Gastroesophageal sphincter (tissue), 4 donors: ENCODE measurements around the gene HACD1. TPM values are rescaled to one million over a fixed set of nuclear protein-coding genes. Genes with fewer than 3 reads are reported as not detected.

Experiments
- ATAC-seq: fragments of 150-250 bp; one replicate; pipeline ENCODE4 v1.9.1; 2016; ENCODE audit warnings: mild to moderate bottlenecking, moderate library complexity
- H3K27ac ChIP-seq, 4 donors: fragments of 200-600 bp; sonication (generic) in 3 of 4; 1 replicate in 3 of 4; 2 replicates in 1 of 4; pipeline ENCODE4 v1.5.1; 2016 to 2019
- H3K27me3 ChIP-seq: fragments of 200-600 bp; sonication (generic); one replicate; pipeline ENCODE4 v1.5.1; 2019
- H3K36me3 ChIP-seq, 2 donors: fragments of 200-600 bp; sonication (generic); one replicate each; pipeline ENCODE4 v1.5.1; 2019; ENCODE audit warnings: control low read depth in 1 of 2
- H3K4me1 ChIP-seq, 3 donors: fragments of 200-600 bp; sonication (generic); 1 replicate in 2 of 3; 2 replicates in 1 of 3; pipeline ENCODE4 v1.5.1; 2016 to 2019; ENCODE audit warnings: control low read depth in 2 of 3
- H3K4me3 ChIP-seq, 2 donors: fragments of 200-600 bp; sonication (generic); one replicate each; pipeline ENCODE4 v1.5.1; 2019; ENCODE audit warnings: mild to moderate bottlenecking in 1 of 2, moderate library complexity in 1 of 2
- H3K9me3 ChIP-seq, 3 donors: fragments of 200-600 bp; sonication (generic); one replicate each; pipeline ENCODE4 v1.5.1; 2017 to 2019; ENCODE audit warnings: control low read depth in 2 of 3
- CTCF ChIP-seq, 4 experiments: fragments of 200-600 bp in 2 of 4; fragments of 450-650 bp in 2 of 4; sonication (generic) in 1 of 4; IDR thresholded peaks; one replicate each; pipeline ENCODE4 v1.5.1; 2017 to 2019; ENCODE audit warnings: antibody characterized with exemption in 4 of 4, mild to moderate bottlenecking in 2 of 4, moderate library complexity in 2 of 4
- EP300 ChIP-seq: sonication (generic); formaldehyde crosslinking; IDR thresholded peaks from one replicate; pipeline ENCODE4 v1.6.1; 2017; ENCODE audit warnings: antibody characterized with exemption, mild to moderate bottlenecking
- POLR2A ChIP-seq, 2 donors: fragments of 450-650 bp; IDR thresholded peaks; one replicate each; pipeline ENCODE4 v1.6.1; 2017; ENCODE audit warnings: antibody characterized with exemption in 2 of 2, mild to moderate bottlenecking in 2 of 2, moderate library complexity in 1 of 2
- POLR2AphosphoS5 ChIP-seq: sonication (generic); formaldehyde crosslinking; IDR thresholded peaks from one replicate; pipeline ENCODE4 v1.6.1; 2017; ENCODE audit warnings: antibody characterized with exemption
- WGBS, 2 donors: methylation state at CpG; one replicate each; pipeline ENCODE4 v1.1.5; 2018; ENCODE audit warnings: low coverage in 1 of 2; 5-methylcytosine and 5-hydroxymethylcytosine counted together
- total RNA-seq, 4 donors: library from RNA; depleted of rRNA; stranded (reverse); fragments of >200 nt; gene quantifications; one replicate each; pipeline ENCODE4 v1.1.0, GENCODE V29; 2016

HACD1 gene
- total RNA-seq, 4 donors from 2014 or later: 46.7 to 96.7 (median 82.6) TPM

GRCh38 chr10:17563452-17563851 lies 53.7 kb downstream of the HACD1 start:
- Histone ChIP-seq H3K27me3 (no peaks in the 10 kb centered on the region), H3K4me3 (no peak overlapping the region), H3K9me3 (no peaks in the 10 kb centered on the region), H3K27ac (no peak overlapping the region), H3K36me3 (no peaks in the 10 kb centered on the region), H3K4me1 (peaks cover 0 to 10% (median 0%) of the 10 kb centered on the region in 3 donors)
- no peak for ATAC-seq
- TF ChIP-seq POLR2A (IDR thresholded peaks at IDR 0.05) (no peak), CTCF (IDR thresholded peaks at IDR 0.05) (no peak), POLR2AphosphoS5 (no peak), EP300 (no peak)
- 56 to 59% methylated on average over 4 of the region's 4 CpGs for WGBS, 2 donors

- H3K4me3 ChIP-seq: no peak overlapping the region
- TF ChIP-seq EP300: no peak
- TF ChIP-seq POLR2A (IDR thresholded peaks at IDR 0.05): no peak
- no peak for TF ChIP-seq POLR2AphosphoS5
- TF ChIP-seq CTCF (IDR thresholded peaks at IDR 0.05): no peak
- 16 to 20% methylated on average over 2 to 8 of the region's 8 CpGs for WGBS, 2 donors
- no peak overlapping the region for H3K27ac ChIP-seq
- no peaks in the 10 kb centered on the region for H3K9me3 ChIP-seq
- ATAC-seq: no peak
- peaks cover 0 to 10% (median 0%) of the 10 kb centered on the region in 3 donors for H3K4me1 ChIP-seq
- no peaks in the 10 kb centered on the region for H3K36me3 ChIP-seq
- H3K27me3 ChIP-seq: no peaks in the 10 kb centered on the region
These were observed 54.6 kb downstream of the HACD1 start for GRCh38 chr10:17562614-17563013.

- Histone ChIP-seq H3K4me3 (no peak overlapping the region), H3K36me3 (no peaks in the 10 kb centered on the region), H3K27me3 (no peaks in the 10 kb centered on the region), H3K4me1 (peaks cover 0 to 10% (median 0%) of the 10 kb centered on the region in 3 donors), H3K9me3 (no peaks in the 10 kb centered on the region), H3K27ac (no peak overlapping the region)
- ATAC-seq: no peak
- TF ChIP-seq CTCF (IDR thresholded peaks at IDR 0.05) (no peak), POLR2AphosphoS5 (no peak), EP300 (no peak), POLR2A (IDR thresholded peaks at IDR 0.05) (no peak)
- WGBS, 2 donors: 80 to 100% methylated on average over 2 of the region's 2 CpGs
These were observed 56.1 kb downstream of the HACD1 start for GRCh38 chr10:17561111-17561510.

GRCh38 chr10:17557459-17557858 lies 59.7 kb downstream of the HACD1 start:
- H3K27me3 ChIP-seq: no peaks in the 10 kb centered on the region
- H3K27ac ChIP-seq: no peak overlapping the region
- peaks cover 0 to 3% (median 0%) of the 10 kb centered on the region in 3 donors for H3K4me1 ChIP-seq
- H3K4me3 ChIP-seq: no peak overlapping the region
- H3K36me3 ChIP-seq: no peaks in the 10 kb centered on the region
- ATAC-seq: no peak
- H3K9me3 ChIP-seq: no peaks in the 10 kb centered on the region
- no peak for TF ChIP-seq EP300
- no peak for TF ChIP-seq POLR2A (IDR thresholded peaks at IDR 0.05)
- no peak for TF ChIP-seq POLR2AphosphoS5
- no peak for TF ChIP-seq CTCF (IDR thresholded peaks at IDR 0.05)
- 74 to 90% methylated on average over 3 of the region's 3 CpGs for WGBS, 2 donors

GRCh38 chr10:17548770-17549169 lies 68.4 kb downstream of the HACD1 start:
- no peaks in the 10 kb centered on the region for H3K36me3 ChIP-seq
- 34 to 35% methylated on average over 2 to 3 of the region's 3 CpGs for WGBS, 2 donors
- no peak overlapping the region for H3K4me3 ChIP-seq
- H3K27me3 ChIP-seq: no peaks in the 10 kb centered on the region
- no peaks in the 10 kb centered on the region for H3K9me3 ChIP-seq
- ATAC-seq: no peak
- TF ChIP-seq CTCF (IDR thresholded peaks at IDR 0.05) (no peak), EP300 (no peak), POLR2AphosphoS5 (no peak)
- H3K4me1 ChIP-seq: no peaks in the 10 kb centered on the region
- no peak overlapping the region for H3K27ac ChIP-seq
